Astrocyte of the cerebellum (primary cell): ENCODE measurements around the gene POLL.

Experiments used
- DNase-seq: peaks from one replicate; pipeline ENCODE4 v3.0.0-alpha.2; 2011; ENCODE audit warnings: low read depth
- H3K4me3 ChIP-seq: 2 replicates; pipeline ENCODE4 v1.5.1; 2011; ENCODE audit warnings: mild to moderate bottlenecking, low read depth, low read length, moderate library complexity
- in situ Hi-C: cut with HindIII; loops from 2 replicates; pipeline ENCODE4 v1.10.0; 2017; ENCODE audit warnings: low sequenced_read_pairs
- TF ChIP-seq, protein P1 (sequence below): IDR thresholded peaks from 2 replicates; pipeline ENCODE4 v1.5.1; 2012; ENCODE audit warnings: low read length, low read depth, moderate library complexity, mild to moderate bottlenecking; ENCODE audit errors: missing control alignments

POLL gene

DNA sequence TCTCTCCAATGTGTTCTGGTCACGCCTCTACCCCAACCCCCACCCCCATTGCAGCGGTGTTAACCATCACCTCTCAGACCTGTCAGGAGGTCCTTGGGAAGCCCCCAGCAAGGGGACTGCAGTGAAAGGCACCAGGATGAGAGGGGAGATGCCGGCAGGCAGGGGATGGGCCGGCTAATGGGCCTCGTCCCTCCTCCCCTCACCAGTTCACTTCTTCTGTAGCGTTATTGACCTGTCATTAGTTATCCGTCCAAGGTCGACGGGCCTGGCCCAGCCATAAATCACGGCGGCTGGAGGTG, 18.8 kb downstream of the POLL start:
- TF ChIP-seq, protein P1, sequence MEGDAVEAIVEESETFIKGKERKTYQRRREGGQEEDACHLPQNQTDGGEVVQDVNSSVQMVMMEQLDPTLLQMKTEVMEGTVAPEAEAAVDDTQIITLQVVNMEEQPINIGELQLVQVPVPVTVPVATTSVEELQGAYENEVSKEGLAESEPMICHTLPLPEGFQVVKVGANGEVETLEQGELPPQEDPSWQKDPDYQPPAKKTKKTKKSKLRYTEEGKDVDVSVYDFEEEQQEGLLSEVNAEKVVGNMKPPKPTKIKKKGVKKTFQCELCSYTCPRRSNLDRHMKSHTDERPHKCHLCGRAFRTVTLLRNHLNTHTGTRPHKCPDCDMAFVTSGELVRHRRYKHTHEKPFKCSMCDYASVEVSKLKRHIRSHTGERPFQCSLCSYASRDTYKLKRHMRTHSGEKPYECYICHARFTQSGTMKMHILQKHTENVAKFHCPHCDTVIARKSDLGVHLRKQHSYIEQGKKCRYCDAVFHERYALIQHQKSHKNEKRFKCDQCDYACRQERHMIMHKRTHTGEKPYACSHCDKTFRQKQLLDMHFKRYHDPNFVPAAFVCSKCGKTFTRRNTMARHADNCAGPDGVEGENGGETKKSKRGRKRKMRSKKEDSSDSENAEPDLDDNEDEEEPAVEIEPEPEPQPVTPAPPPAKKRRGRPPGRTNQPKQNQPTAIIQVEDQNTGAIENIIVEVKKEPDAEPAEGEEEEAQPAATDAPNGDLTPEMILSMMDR, result no peak
- peak overlapping the region; percentile 56 for H3K4me3 ChIP-seq
- in situ Hi-C loops, result no loop called here
- no peak for DNase-seq

DNA sequence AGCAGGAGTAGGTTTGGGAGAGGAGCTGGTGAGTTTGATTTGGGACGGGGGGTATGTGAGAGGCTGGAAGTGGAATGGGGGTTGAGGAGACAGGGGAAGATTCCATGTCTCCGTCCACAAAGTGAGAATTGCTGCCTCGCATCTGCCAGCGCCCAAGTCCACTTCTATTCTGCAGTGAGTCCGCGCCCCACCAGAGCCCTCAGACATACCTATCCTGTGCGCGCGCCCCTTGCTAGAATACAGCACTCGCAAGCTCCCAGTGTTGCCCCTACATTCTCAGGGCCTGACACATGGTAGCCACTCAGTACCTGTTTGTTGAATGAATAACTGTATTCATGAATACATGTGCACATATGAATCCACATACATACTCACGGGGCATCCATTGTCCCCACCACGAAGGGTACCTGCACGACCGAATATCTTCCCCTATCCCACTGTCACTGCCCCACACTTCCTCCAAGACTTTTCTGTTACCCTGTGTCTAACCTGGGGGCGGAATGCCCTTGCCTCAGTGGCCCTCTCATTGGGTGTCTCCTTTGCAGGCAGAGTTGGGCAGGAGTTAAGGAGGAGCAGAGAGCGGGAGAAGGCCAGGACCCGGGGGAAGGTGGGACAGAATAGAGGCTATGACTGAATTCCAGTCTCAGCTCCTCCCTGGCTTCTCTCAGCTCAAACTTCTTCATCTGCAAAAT, 19.9 kb downstream of the POLL start:
- in situ Hi-C loops, result no loop called here
- H3K4me3 ChIP-seq, result no peak overlapping the region
- DNase-seq, result no peak
- TF ChIP-seq, protein P1, result no peak

DNA sequence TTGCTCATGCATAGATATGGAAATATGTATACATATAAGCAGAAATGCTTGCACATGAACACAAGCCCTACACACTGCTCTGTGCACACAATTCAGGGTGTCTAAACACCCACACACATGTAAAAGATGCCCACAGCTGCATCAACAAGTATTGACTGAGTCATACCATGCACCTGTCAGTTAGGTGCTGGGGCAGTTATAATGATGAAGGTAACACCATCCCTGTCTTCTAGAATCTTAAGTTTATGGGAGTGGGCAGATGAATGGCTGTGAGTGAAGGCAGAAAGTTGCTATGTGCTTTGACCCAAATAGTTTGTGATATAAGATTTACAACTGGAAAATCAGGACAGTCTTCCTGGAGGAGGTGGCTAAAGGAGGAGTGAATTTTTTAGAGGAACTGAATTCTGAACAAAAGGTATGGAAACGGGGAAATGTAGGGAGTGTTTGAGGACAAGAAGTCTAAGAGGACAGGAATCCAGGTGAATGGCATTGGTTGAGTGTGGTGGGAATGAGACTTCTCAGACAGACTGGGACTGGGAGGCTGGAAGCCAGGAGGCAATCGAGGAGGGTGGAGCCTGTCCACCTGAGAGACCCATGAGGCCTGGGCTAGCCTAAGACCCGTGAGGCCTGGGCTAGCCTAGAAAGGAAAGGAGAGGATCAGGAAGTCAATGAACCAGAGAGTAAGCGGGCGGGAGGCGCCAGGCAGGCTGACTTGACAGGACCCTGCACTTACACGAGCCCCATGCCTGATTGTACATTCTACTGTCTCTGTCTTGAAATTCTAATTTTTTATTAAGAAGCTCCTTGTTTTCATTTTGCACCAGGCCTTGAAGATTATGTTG, 20.7 kb downstream of the POLL start:
- DNase-seq, result no peak
- in situ Hi-C loops, result no loop called here

DNA sequence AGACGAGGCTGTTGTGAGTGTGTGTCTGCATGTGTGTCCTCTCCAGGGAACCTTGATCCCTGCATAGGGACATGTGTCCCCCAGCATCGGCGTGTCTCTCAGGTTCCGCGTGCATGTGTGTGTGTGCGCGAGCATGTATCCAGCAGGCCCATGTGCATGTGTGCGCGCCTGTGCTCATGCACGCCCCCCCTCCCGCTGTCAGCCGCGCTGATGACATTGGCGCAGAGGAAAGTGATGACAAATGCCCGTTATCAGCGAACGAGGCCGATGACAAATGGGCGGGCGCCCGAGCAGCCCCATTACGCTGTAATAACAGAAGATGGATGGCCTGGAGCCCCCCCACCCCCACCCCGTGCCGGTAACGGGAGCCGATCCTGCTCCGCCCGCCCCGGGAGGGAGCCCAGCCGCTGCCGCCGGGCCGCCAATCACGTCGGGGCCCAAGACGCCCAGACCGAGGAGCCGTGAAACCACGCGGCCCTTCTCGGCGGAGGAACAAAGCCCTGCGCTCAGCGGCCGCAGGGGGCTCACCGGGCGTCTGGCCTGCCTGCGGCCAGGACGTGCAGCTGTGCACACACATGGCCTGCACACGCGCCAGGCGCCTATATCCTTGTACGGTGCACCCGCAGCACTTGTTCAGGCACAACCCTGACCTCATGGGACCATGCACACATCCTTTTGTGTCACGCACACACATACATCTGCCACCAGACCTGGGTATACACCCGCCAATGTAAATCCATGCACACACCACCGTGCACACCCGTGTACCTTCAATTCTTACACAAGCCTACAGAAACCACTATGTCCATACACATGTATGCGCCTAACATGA, 21.5 kb downstream of the POLL start:
- peak overlapping the region; percentile 14 for H3K4me3 ChIP-seq
- no peak for DNase-seq
- TF ChIP-seq, protein P1, result peak; percentile 4
- in situ Hi-C loops, result no loop called here

More for the DNA sequence above, 20.7 kb downstream of the POLL start:
- H3K4me3 ChIP-seq, result no peak overlapping the region
- TF ChIP-seq, protein P1, result no peak

DNA sequence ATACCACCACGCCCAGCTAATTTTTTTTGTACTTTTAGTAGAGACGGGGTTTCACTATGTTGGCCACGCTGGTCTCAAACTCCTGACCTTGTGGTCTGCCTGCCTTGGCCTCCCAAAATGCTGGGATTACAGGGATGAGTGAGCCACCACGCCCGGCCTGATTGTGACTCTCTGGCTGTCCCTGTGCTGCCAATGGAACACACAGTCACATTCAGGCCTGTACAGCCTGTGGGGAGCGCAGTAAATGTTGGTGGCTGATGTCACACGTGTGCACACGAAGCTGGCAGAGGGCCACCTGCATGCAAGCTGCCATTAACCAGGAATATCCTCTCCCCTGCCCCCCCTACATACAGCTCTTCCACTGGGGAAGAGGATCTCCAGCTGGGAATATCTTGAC, 22.1 kb downstream of the POLL start:
- in situ Hi-C loops, result no loop called here
- no peak for DNase-seq
- TF ChIP-seq, protein P1, result no peak
- no peak overlapping the region for H3K4me3 ChIP-seq

DNA sequence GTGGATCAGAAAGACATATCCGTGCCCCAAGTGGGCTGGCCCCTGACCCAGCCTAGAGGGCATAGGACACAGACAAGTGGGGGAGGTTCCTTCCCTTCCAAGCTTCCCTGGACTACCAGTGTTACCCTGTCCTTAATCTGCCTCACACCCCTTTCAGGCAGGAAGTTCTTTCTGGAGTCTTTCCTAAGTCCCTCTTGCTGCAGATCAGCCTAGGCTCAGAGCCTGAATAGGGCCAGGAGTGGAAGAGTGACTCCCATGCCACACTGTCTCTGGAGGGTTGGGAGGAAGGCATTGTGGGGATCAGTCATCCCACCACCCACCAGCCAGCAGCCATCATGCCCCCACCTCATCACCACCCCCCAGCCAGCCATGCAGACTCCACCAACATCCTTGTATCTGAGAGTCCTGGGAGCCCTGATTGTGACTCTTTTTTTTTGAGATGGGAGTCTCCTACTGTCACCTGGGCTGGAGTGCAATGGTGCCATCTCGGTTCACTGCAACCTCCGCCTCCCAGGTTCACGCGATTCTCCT, 22.6 kb downstream of the POLL start:
- TF ChIP-seq, protein P1, result no peak
- DNase-seq, result no peak
- H3K4me3 ChIP-seq, result no peak overlapping the region
- in situ Hi-C loops, result no loop called here
